Measurements from ENCODE around the gene PSMD13. TPM values are rescaled to one million over a fixed set of nuclear protein-coding genes. Genes with fewer than 3 reads are reported as not detected.

The PSMD13 gene
- total RNA-seq, 1 experiment from 2014 or later: 141 TPM

GRCh38 chr11:279040-279965, 42.5 kb downstream of the PSMD13 start:
- Histone ChIP-seq H4K91ac (ENCODE audit: insufficient read length, low read depth, low read length) (no peak overlapping the region), H2BK120ac (ENCODE audit: low read depth, low read length, poor library complexity, severe bottlenecking) (no peak overlapping the region), H3K23ac (ENCODE audit: insufficient read length, low read depth, low read length) (no peak overlapping the region), H2BK15ac (ENCODE audit: low read depth, low read length) (no peak overlapping the region), H4K5ac (ENCODE audit: insufficient read length, low read depth, low read length) (no peak overlapping the region), H2AK5ac (ENCODE audit: insufficient read length, low read length) (no peak overlapping the region), H3K56ac (ENCODE audit: insufficient read length, low read depth, low read length) (no peak overlapping the region), H3K14ac (ENCODE audit: insufficient read depth, low read length) (no peak overlapping the region), H2AFZ (ENCODE audit: low read length) (no peak overlapping the region), H4K8ac (replicated peaks; ENCODE audit: insufficient read length, low read depth, low read length) (no peak overlapping the region), H3K27ac (ENCODE audit: insufficient read length, low read depth, low read length) (no peak overlapping the region), H3K18ac (ENCODE audit: insufficient read length, low read depth, low read length) (no peak overlapping the region), H2BK20ac (ENCODE audit: low read depth, low read length, poor library complexity, severe bottlenecking) (no peak overlapping the region), H3K4ac (ENCODE audit: low read depth, low read length) (no peak overlapping the region), H3K27me3 (ENCODE audit: insufficient read depth, low read length) (no peaks in the 10 kb centered on the region), H3K79me2 (ENCODE audit: insufficient read depth, low read length) (no peaks in the 10 kb centered on the region), H3K9ac (ENCODE audit: extremely low read depth, insufficient read length, low read length) (no peak overlapping the region), H3K4me2 (ENCODE audit: insufficient read depth, insufficient read length, low read length) (no peak overlapping the region), H3K9me3 (ENCODE audit: control insufficient read depth, low read depth, low read length) (no peaks in the 10 kb centered on the region), H3K79me1 (ENCODE audit: insufficient read depth, low read depth, low read length, poor library complexity, severe bottlenecking) (no peaks in the 10 kb centered on the region), H4K20me1 (ENCODE audit: control insufficient read depth, insufficient read depth, insufficient read length) (no peaks in the 10 kb centered on the region), H2BK12ac (ENCODE audit: insufficient read length, low read depth, low read length) (no peak overlapping the region), H3K4me1 (ENCODE audit: insufficient read depth, low read length) (no peaks in the 10 kb centered on the region), H3T11ph (ENCODE audit: low read length) (no peak overlapping the region), H2BK5ac (ENCODE audit: insufficient read length, low read length) (no peak overlapping the region), H3K23me2 (ENCODE audit: insufficient read length, low read depth, low read length, poor library complexity, severe bottlenecking) (no peaks in the 10 kb centered on the region)
- Mint-ChIP-seq H3K9me3 (peaks cover 2 to 3% of the 10 kb centered on the region in 2 experiments; a peak in 1 of 5 replicates), H3K27me3 (ENCODE audit: low read depth) (no peaks in the 10 kb centered on the region; the same call in 1 of the 2 replicates), H3K36me3 (ENCODE audit: insufficient read depth in 1 of 3, low read depth in 3 of 3) (no peaks in the 10 kb centered on the region; a peak in 2 of 7 replicates), H3K27ac (no peak overlapping the region), H3K4me1 (peaks cover 33 to 42% of the 10 kb centered on the region in 2 experiments), H3K4me3 (no peak overlapping the region)
- TF ChIP-seq CTCF (conservative IDR thresholded peaks at IDR 0.05): no peak
- WGBS (ENCODE audit: extremely low coverage, insufficient read length, low lambda C conversion rate): no CpG with 5 or more reads among the region's 97 CpGs
- no peak for DNase-seq

All from H9 (cell line).